WTC11 (cell line): ENCODE measurements around the gene RIOK1. TPM values are rescaled to one million over a fixed set of nuclear protein-coding genes. Genes with fewer than 3 reads are reported as not detected.
A peak's percentile ranks its signal among the peaks of the same experiment; 100 is the strongest.

ENCODE experiments used
- ATAC-seq: fragments of 200-7000 bp; cut with Tn5 transposase; 2 replicates; pipeline ENCODE4 v1.10.0; 2021; ENCODE audit warnings: mild to moderate bottlenecking, moderate library complexity
- CTCF ChIA-PET: fragments of 300-600 bp; sonication (Branson Sonifier 250); formaldehyde crosslinking; loops from one replicate; lab custom pipeline; 2021; ENCODE audit warnings: antibody characterized with exemption; lab: Charles Lee
- POLR2A ChIA-PET: fragments of 350-600 bp; sonication (Branson Sonifier 250); formaldehyde crosslinking; loops from one replicate; lab custom pipeline; 2021; ENCODE audit warnings: antibody characterized with exemption; lab: Charles Lee
- DNase-seq: peaks from one replicate; pipeline ENCODE4 v3.0.0; 2021; ENCODE audit warnings: low spot score
- H3K27ac Mint-ChIP-seq: 2 replicates; pipeline ENCODE4 v1.8.0; 2021; ENCODE audit warnings: mixed read lengths
- H3K27me3 Mint-ChIP-seq: 2 replicates; pipeline ENCODE4 v1.8.0; 2021; ENCODE audit warnings: low read depth, mild to moderate bottlenecking, moderate library complexity, mixed read lengths
- H3K36me3 Mint-ChIP-seq: 2 replicates; pipeline ENCODE4 v1.8.0; 2021; ENCODE audit warnings: mixed read lengths
- H3K4me1 Mint-ChIP-seq: 2 replicates; pipeline ENCODE4 v1.8.0; 2022; ENCODE audit warnings: mixed read lengths
- H3K4me3 Mint-ChIP-seq: 2 replicates; pipeline ENCODE4 v1.8.0; 2021; ENCODE audit warnings: mild to moderate bottlenecking, moderate library complexity, mixed read lengths
- H3K9me3 Mint-ChIP-seq: 2 replicates; pipeline ENCODE4 v1.8.0; 2021; ENCODE audit warnings: mixed read lengths
- ATF2 ChIP-seq: sonication (generic); formaldehyde crosslinking; IDR thresholded peaks from 2 replicates; pipeline ENCODE4 v1.8.1; 2022; ENCODE audit warnings: low read depth, missing genetic modification reagents, borderline replicate concordance
- ETV6 ChIP-seq: sonication (generic); formaldehyde crosslinking; IDR thresholded peaks from 2 replicates; pipeline ENCODE4 v1.8.1; 2022; ENCODE audit warnings: mild to moderate bottlenecking, missing genetic modification reagents
- FOXP4 ChIP-seq: sonication (generic); formaldehyde crosslinking; IDR thresholded peaks from 2 replicates; pipeline ENCODE4 v1.8.0; 2022; ENCODE audit warnings: mild to moderate bottlenecking, missing genetic modification reagents
- GABPB1 ChIP-seq: sonication (generic); formaldehyde crosslinking; IDR thresholded peaks from 2 replicates; pipeline ENCODE4 v1.8.1; 2023; ENCODE audit warnings: mild to moderate bottlenecking, missing genetic modification reagents
- HMGA2 ChIP-seq: fragments of 250-450 bp; sonication (Bioruptor Pico); IDR thresholded peaks from 2 replicates; pipeline ENCODE4 v1.4.0; 2021; ENCODE audit warnings: mild to moderate bottlenecking, moderate library complexity
- MAX ChIP-seq: sonication (generic); formaldehyde crosslinking; IDR thresholded peaks from 2 replicates; pipeline ENCODE4 v1.8.0; 2022; ENCODE audit warnings: mild to moderate bottlenecking, missing genetic modification reagents
- PRDM15 ChIP-seq: sonication (generic); formaldehyde crosslinking; IDR thresholded peaks from 2 replicates; pipeline ENCODE4 v1.8.0; 2022; ENCODE audit warnings: missing genetic modification reagents
- RELA ChIP-seq: sonication (generic); formaldehyde crosslinking; IDR thresholded peaks from 2 replicates; pipeline ENCODE4 v1.8.1; 2022; ENCODE audit warnings: missing genetic modification reagents, mild to moderate bottlenecking, borderline replicate concordance
- TEAD4 ChIP-seq: sonication (generic); formaldehyde crosslinking; IDR thresholded peaks from 2 replicates; pipeline ENCODE4 v1.8.0; 2022; ENCODE audit warnings: mild to moderate bottlenecking, missing genetic modification reagents
- TP53 ChIP-seq: sonication (generic); formaldehyde crosslinking; IDR thresholded peaks from 2 replicates; pipeline ENCODE4 v1.8.1; 2023; ENCODE audit warnings: mild to moderate bottlenecking, missing genetic modification reagents
- USF2 ChIP-seq: sonication (generic); formaldehyde crosslinking; IDR thresholded peaks from 2 replicates; pipeline ENCODE4 v1.8.1; 2023; ENCODE audit warnings: mild to moderate bottlenecking, missing genetic modification reagents, moderate library complexity
- ZNF396 ChIP-seq: fragments of 250-450 bp; sonication (Bioruptor Pico); IDR thresholded peaks from 2 replicates; pipeline ENCODE4 v1.8.0; 2021; ENCODE audit warnings: mild to moderate bottlenecking, moderate library complexity, borderline replicate concordance
- ZNF532 ChIP-seq: fragments of 250-450 bp; sonication (Bioruptor Pico); IDR thresholded peaks from 2 replicates; pipeline ENCODE4 v1.9.0; 2021; ENCODE audit warnings: mild to moderate bottlenecking, borderline replicate concordance
- total RNA-seq: library from RNA; stranded (reverse); gene quantifications from 3 replicates; pipeline ENCODE4 v1.2.3, GENCODE V29; 2021

The RIOK1 gene
- total RNA-seq, 1 experiment from 2014 or later: 25.6 TPM

GRCh38 chr6:7341271-7341670, 48.3 kb upstream of the RIOK1 start (continued):
- no peak for TF ChIP-seq ATF2
- no peak for TF ChIP-seq HMGA2
- TF ChIP-seq FOXP4 (CRISPR knock-in tag): no peak
- no peak for TF ChIP-seq MAX (CRISPR knock-in tag)
- TF ChIP-seq PRDM15: no peak
- TF ChIP-seq ZNF396: no peak
- no peak for TF ChIP-seq RELA
- no peak for TF ChIP-seq TEAD4 (CRISPR knock-in tag)
- TF ChIP-seq TP53 (CRISPR knock-in tag): no peak
- TF ChIP-seq USF2 (CRISPR knock-in tag): no peak
- TF ChIP-seq, all 79 proteins: peak for 0

- H3K4me1 Mint-ChIP-seq: peaks cover 6% of the 10 kb centered on the region
- no peaks in the 10 kb centered on the region for H3K27me3 Mint-ChIP-seq
- ATAC-seq (no peak), DNase-seq (no peak)
- no peak overlapping the region for H3K27ac Mint-ChIP-seq
- ChIA-PET CTCF (no interaction called here), POLR2A (no interaction called here)
- TF ChIP-seq ETV6 (CRISPR knock-in tag) (no peak), GABPB1 (CRISPR knock-in tag) (peak; percentile 44), ZNF532 (no peak)
- no peak overlapping the region for H3K4me3 Mint-ChIP-seq
- 0 out of 2 replicates have a peak, but pooled peaks cover 3% of the 10 kb centered on the region for H3K36me3 Mint-ChIP-seq
- H3K9me3 Mint-ChIP-seq: peaks cover 5% of the 10 kb centered on the region
Measured at GRCh38 chr6:7341989-7342742, 47.4 kb upstream of the RIOK1 start.
